ENCODE data around the gene MEPE.

MEPE gene

DNA sequence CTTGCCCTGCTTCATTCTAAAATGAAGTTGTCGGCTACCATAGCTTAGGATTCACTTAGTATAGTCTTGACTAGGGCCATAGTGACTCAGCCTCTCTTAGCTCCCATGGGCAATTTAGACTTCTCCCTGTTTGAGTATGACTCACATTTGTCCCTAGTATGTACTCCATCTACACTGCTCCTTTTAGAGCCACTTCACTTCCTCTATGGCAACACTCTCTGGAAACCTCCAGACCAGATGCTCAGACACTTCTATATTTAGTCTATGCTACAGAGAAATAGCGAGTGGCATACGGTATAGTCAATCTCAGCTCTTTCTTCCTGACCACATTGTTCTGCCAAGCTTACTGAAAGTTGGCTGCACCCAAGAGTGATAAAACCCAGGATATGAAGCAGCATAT lies 11.2 kb downstream of the MEPE start:
- DNase-seq (ENCODE audit: low read depth), result no peak

DNA sequence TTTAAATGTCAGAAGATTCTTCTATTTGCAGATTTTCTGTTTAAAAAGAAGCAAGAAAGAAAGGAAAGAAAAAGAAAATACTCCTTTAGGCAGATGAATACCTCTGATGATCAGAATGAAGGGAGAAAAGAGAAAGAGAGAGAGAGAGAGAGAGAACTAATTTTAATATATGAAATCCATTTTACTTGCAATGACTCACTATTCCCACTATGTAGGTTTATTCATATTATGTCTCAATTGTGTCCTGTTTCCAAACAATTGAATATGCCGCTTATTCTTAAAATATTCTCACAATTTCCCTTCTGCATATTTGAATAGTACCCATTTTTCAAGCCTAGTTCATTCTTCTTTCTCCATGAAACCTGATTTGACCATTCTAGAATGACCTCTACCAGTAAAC lies 11.7 kb downstream of the MEPE start:
- DNase-seq (ENCODE audit: low read depth), result no peak

DNA sequence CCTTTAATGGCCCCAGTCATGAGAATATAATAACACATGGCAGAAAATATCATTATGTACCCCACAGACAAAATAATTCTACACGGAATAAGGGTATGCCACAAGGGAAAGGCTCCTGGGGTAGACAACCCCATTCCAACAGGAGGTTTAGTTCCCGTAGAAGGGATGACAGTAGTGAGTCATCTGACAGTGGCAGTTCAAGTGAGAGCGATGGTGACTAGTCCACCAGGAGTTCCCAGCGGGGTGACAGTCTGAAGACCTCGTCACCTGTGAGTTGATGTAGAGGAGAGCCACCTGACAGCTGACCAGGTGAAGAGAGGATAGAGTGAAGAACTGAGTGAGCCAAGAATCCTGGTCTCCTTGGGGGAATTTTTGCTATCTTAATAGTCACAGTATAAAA lies 13.5 kb downstream of the MEPE start:
- no peak for DNase-seq (ENCODE audit: low read depth)

DNA sequence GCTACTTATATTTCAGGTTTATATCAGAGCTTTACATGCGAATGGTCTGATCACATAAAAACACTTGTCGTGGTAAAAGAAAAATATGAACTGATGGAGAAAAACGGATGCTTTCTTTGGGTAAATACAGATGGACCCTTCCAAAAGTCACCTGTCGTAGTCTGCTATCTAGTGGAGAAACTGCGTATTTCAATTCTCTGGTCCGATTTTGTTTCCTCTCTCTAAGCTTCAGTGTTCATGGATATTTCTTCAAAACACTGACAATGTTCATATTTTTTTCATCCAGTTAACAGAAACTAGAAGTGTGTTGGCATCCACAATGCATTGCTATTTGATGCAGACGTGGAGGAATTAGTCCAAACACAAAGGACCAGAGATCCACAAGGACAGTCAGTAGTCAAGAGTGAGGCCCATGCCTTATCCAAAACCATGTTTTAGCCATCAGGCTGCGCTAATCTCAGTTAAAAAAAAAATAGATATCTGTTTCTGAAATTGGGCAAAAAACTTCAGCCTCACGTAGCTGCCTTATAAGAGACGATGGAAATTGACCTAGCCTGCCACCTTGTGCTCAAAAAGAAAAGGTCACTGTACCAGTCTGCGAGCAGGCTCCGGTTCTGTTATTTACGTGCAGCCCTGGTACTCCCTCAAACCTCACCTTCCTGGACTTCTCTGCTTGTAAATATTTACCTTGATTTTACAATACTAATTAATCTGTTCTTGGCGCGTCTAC lies 16.0 kb downstream of the MEPE start:
- peak; percentile 30 for DNase-seq (ENCODE audit: low read depth)

DNA sequence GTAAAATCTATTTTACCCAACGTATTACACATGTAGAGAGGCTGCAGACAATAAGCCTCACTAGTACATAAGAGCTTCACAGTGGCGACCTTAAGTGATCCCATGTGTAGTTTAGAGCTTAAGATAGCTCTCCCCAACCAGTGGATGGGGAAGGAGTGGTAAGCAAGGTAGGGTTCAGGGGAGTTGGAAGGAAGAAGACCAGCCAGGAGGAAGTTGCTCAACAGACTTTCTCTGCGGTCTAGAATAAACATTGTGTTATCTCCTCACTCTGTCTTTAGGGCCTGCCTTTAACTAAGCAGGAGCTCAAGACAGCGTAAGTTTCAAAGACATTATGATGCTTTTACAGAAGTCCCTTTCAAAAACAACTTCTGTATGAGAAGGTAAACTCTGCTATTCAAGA lies 16.8 kb downstream of the MEPE start:
- peak; percentile 17 for DNase-seq (ENCODE audit: low read depth)

DNA sequence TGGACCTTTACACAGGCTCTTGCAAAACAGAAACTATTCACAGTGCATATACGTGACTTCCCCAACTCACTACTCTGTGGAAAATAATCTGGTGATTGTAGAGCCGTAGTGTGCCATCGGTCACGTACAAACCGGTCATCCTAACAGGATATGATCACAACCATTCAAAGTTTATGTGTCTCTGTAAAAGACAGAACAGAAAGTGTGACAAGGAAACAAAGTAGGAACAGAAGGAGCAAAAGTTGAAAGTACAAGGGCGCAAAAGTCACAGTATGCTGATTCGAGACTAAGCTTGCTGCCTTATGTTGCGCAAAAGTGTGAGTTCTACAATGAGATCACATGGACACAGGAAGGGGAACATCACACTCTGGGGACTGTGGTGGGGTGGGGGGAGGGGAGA lies 18.6 kb downstream of the MEPE start:
- DNase-seq (ENCODE audit: low read depth), result no peak

DNA sequence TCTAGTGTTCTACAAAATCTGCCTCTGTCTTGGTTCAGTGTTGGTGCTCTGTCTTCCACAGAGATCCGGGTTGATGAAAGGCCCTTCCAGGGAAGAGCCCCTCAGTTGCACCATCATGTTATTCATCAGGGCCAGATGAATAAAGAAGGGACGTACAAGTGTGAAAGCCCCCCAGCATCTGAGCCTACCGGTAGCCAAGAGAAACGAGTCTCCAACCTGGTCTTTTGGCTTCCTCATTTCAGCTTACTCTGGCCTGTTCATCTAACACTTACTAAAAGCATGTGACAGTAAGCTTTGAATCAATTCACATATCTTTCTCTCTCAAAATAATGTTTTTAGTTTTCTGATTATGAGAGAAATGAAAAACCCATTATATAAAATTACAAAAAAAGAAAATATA lies 19.2 kb downstream of the MEPE start:
- DNase-seq (ENCODE audit: low read depth), result no peak

DNA sequence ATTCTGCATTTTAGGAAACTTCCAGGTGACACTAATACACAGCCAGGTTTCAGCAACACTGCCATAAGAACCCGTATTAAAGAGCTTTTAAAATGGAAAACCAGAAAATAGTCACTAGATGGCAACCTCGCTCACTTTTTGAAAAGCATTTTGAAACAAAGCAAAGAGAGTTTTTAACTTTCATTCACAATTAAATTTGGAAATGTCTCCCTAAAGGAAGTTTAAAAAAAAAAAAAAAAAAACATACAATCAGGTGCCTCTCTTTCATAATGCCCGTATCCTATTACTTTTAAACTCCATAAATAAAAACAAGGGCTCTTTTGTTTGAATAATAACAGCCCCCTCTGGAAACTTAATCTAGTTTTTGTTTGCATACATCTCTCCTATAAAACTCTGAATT lies 20.3 kb downstream of the MEPE start:
- no peak for DNase-seq (ENCODE audit: low read depth)

DNA sequence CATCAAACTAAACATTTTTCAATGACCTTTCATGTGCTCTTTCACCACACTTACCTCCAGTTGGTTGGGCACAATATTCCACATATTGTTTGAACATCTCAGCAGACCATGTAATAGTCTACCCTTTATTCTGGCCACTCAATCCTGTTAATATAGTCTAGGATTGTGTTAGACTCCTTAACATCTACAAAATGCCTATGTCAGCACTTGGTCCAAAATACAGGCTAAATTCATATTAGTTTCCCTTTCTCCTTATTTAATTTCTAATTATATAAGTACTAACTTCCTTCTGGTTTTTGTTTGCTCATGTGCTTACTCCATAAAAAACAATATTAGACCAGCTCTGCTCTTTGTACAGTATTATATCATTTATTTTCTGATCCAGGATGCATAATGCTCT lies 21.1 kb downstream of the MEPE start:
- DNase-seq (ENCODE audit: low read depth), result no peak

DNA sequence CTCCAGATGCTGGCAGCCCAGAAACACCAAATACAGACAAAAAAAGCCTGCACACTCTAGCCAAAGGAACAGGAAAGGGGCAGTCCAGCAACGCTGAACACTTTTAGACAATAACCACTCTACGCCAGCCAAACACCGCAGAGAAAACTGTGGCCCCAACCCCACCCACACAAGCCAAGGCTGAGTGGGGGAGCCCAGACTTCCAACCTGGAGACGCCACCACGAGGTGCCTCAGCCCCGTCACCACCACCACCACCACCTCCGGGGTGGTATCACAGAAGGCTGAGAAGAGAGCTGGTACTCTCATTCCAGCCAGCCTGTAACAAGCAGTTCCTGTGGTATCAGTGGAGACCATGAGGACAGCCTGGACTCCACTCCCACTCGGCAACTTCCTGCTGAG lies 22.8 kb downstream of the MEPE start:
- DNase-seq (ENCODE audit: low read depth), result no peak

DNA sequence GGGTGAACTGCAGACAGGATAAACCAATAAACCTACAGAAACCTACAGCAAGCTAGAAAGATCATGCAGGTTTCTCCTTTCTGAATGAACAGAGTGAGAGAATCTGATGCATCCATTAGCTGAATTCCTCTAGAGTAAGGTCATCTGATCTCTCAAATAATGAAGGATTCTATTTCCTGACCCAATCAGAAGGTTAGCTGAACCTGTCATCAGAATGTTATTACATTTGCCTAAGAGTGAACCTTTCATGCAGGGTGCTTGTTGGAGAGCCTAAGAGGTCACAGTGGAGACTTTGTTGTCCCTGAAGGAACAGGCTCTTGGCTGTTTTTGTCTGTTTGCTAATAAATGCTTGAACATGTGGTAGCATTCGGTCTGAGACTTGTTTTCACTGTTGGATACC lies 24.0 kb downstream of the MEPE start:
- no peak for DNase-seq (ENCODE audit: low read depth)

DNA sequence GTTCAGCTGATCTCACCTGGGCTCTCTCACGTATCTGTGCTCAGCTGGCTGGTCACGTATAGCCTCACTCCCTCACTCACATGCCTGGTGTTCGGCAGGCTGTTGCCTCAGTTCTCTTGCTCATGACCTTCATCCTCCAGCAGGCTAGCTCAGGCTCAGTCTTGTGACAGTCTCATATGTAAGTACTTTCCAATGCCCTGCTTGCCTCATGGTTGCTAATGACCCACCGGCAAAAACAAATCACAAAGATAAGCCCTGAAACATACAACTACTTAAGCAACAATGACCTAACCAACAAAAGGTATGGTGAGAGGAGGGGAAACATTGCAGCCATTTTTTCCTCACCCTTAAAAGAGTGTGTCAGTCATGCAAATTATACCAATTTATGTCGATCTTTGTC lies 25.0 kb downstream of the MEPE start:
- DNase-seq (ENCODE audit: low read depth), result no peak

DNA sequence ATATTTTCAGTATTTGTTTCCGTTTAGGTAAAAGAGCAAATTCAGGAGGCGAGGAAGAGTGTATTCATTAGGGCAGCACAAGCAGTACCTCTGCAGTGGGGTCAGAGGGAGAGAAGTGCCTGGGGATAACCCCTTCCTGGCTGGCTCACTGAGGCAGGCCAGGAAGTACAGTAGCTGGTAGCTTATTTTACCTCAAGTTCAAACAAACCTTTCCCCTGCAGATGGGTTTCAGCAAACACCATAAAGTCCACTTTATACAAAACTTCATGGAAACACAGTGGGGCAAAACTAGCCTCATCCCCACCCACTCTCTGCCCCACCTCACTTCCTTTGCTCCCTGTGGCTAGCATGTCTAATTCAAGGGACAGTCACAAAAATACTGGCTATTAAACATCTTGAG lies 29.5 kb downstream of the MEPE start:
- DNase-seq (ENCODE audit: low read depth), result no peak

DNA sequence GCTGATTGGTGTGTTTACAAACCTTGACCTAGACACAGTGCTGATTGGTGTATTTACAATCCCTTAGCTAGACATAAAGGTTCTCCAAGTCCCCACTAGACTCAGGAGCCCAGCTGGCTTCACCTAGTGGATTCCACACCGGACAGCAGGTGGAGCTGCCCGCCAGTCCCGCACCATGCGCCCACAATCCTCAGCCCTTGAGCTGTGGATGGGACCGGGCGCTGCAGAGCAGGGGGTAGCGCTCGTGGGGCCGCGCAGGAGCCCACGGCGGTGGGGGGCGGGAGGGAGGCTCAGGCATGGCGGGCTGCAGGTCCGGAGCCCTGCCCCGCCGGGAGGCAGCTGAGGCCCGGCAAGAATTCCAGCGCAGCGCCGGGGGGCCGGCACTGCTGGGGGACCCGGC lies 30.7 kb downstream of the MEPE start:
- DNase-seq (ENCODE audit: low read depth), result no peak

DNA sequence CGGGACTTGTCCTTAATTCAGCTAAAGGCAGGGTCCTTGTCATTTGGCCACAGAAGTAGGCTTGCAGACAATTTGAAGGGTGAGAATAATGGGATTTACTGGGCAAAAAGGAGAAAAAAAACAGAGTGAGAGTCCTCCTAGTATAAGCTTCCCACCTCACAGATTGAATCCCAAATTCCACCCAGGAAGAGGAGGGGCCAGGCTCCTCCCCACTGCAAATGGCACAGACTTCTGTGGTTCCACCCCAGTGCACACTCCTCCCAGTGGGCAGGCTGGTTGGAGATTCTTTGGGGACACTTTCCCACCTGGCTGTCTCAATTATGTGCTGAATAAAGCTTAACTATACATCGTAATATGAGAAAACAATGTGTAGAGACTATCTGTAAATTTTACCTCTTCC lies 31.6 kb downstream of the MEPE start:
- no peak for DNase-seq (ENCODE audit: low read depth)

DNA sequence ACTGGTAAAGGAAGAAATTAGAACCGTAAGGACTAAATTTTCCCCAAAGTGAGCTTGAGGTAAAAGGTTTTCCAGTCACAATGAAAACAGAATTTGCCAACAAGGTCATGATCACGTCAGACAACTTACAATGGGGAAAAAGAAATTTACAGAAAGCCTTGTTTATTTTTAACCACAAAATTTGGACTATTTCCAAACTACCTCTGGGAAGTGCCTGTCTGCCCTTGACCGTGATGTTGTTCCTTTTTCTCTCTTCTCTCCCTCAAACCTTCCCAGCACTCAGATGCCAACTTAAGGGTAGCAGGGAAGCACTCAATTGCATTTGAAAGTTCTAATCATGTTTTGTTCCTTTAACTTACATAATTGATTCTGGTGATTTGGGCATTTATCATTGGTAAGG lies 32.5 kb downstream of the MEPE start:
- DNase-seq (ENCODE audit: low read depth), result no peak

DNA sequence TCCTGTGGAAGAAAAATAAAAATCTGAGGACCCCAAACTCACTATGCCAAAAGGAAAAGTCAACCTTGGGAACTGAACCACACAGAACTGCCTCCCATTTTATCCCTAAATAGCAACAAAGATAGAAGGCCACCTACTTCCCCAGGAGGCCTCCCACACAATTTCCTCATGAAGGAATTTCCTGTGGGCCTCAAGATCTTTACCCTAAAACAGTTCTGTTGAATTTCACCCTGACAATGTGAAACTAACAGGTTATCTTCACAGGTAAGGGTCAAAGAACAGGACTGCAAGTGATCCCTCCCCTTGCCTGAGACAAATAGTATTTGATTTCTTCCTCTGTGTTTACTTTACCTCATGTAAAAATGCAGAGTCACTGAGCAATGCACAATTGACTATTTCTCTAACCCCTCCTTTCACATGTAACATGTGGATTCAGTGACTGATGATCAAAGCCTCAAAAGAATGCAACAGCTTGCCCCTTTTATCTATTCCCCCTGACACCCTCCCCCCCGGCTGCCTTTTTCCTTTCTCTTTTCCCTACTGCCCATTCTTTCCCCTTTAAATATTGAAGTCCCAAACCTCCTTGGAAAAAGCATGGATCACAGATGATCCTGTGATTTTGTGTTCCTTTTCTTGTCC lies 33.3 kb downstream of the MEPE start:
- no peak for DNase-seq (ENCODE audit: low read depth)

DNA sequence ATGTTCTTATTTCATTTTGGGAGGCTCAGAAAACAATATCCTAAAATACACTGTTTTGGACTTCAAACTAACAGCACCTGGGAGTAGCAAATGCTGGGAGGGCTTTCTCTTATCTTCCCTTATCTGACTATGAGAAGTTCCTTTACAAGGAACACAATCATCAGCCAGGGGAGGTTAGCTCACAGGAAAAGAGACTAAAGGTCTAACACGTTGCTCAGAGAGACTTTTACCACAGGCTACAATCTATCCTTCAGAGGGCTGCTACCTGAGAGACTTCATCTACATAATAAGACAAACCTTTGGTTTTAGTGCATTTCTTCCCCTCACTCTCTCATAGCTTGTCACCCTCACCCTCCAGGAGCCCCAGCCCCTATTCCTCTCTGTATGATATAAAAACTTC lies 35.8 kb downstream of the MEPE start:
- no peak for DNase-seq (ENCODE audit: low read depth)

DNA sequence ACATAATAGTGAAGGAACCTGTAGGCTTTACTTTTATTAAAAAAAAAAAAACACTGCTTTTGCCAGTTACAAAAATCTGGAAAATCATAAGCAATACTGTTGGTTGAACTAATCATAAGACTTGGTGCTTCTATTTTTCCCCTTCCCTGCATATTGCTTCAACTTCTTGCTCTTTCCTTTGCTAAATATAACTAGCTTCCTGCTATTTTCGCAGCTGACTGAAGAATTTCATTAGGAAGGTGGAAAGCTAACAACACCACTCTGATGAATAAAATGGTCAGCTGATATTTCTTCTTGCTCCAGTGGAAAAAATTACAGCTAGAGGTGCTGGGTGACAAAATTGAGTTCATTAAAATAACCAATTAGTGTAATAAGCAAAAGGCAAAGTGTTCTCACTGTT lies 39.3 kb downstream of the MEPE start:
- no peak for DNase-seq (ENCODE audit: low read depth)

DNA sequence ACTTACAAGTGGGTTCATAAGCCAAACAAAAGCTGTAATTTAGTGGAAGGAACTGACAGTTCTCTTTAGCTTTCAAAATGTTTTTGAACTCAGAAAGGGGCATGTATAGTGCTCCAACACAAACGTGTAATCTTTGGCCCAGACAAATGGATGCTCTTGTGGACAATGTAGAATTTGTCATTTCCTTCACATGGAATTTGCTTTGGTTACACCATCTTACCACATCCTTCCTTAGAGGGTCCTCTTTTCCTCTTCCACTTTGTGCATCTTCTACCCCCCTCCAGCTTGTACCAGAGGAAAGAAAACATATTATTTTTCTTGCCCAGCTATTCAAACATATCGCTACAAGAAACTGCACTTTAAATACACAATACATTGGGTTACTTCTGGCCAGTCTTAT lies 42.4 kb downstream of the MEPE start:
- DNase-seq (ENCODE audit: low read depth), result no peak

DNA sequence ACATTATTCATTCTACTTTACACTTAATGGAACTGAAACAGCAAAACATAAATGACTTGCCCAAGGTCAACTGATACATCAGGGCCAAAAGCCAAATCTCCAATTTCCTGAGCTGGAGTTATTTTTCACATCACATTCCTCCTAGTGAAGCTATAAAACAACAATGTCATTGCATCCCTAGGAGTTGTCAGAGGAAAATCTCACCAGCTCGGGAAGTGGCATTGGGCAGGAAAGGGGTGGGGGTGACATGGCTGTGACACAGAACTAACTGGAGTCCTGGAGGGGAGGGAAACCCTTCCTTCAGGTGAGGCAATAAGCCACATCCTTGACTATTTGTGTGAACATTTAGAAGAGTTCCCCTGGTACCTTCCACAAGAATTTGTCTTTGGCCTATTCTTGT lies 47.3 kb downstream of the MEPE start:
- DNase-seq (ENCODE audit: low read depth), result no peak

DNA sequence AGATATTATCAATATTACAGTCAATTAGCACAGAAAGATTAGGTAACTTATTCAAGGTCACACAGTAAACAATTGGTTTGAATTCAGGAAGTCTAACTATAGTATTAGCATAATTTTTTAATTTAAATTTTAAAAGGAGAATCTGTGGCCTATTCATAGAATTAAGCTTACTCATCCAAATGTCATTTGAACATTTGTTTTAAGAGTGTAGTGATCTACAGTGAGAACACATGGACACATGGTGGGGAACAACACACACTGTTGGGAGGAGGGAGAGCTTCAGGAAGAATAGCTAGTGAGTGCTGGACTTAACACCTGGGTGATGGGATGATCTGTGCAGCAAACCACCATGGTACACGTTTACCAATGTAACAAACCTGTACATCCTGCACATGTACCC lies 48.3 kb downstream of the MEPE start:
- DNase-seq (ENCODE audit: low read depth), result no peak

DNA sequence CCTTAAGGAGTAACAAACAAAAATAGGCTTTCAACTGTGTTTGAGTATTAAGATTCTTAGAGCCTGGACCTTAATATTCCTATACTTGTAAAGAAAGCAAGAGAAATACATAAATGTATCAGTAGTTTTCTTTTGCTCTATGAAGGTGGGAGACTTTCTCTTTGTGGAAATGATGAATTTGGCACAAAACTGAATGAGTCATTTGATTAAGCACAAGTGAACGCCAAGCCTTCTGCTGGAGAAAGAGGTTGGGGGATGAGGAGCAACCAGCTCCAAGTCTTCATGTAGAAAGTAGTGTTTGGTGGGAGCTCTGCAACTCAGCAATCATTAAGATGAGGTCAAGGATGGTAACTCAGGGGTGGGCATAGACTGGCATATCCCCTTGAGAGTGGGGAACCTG lies 49.6 kb downstream of the MEPE start:
- no peak for DNase-seq (ENCODE audit: low read depth)

DNA sequence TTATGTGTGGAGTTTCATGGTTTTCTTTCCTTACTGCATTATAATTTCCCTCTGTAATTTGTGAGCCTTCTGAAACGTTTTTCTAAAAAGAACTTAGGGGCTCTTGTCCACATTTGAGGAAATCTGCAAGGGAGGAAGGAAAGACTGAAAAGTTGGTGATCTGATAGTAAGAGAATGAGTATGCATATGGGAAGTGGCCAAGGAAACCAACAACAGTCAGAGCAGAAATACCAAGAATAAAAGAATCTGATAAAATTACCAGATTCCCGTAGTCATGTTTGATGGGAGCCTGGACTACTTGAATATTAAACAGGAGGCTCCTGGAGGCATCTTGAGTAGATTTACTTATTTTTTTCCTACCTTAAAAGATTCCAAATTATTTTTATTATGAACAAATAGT lies 50.1 kb downstream of the MEPE start:
- DNase-seq (ENCODE audit: low read depth), result no peak

All from CMK (cell line).